Gastrocnemius medialis (tissue), 4 donors: Measurements from ENCODE around the gene CNPY3.

Experiments used
- POLR2A ChIP-seq, 2 donors: fragments of 450-650 bp; IDR thresholded peaks; one replicate each; pipeline ENCODE4 v1.6.1; 2017; ENCODE audit warnings: antibody characterized with exemption in 2 of 2, mild to moderate bottlenecking in 2 of 2, moderate library complexity in 2 of 2
- TF ChIP-seq, protein P1 (sequence below), 5 experiments: fragments of 450-650 bp in 3 of 5; fragments of 200-600 bp in 2 of 5; sonication (generic) in 2 of 5; IDR thresholded peaks in 4 of 5; conservative IDR thresholded peaks in 1 of 5; 1 replicate in 4 of 5; 2 replicates in 1 of 5; pipeline ENCODE4 v1.5.1; 2016 to 2019; ENCODE audit warnings: antibody characterized with exemption in 5 of 5, mild to moderate bottlenecking in 3 of 5, moderate library complexity in 3 of 5

- TF ChIP-seq POLR2A (IDR thresholded peaks at IDR 0.05), result no peak
- TF ChIP-seq, protein P1, sequence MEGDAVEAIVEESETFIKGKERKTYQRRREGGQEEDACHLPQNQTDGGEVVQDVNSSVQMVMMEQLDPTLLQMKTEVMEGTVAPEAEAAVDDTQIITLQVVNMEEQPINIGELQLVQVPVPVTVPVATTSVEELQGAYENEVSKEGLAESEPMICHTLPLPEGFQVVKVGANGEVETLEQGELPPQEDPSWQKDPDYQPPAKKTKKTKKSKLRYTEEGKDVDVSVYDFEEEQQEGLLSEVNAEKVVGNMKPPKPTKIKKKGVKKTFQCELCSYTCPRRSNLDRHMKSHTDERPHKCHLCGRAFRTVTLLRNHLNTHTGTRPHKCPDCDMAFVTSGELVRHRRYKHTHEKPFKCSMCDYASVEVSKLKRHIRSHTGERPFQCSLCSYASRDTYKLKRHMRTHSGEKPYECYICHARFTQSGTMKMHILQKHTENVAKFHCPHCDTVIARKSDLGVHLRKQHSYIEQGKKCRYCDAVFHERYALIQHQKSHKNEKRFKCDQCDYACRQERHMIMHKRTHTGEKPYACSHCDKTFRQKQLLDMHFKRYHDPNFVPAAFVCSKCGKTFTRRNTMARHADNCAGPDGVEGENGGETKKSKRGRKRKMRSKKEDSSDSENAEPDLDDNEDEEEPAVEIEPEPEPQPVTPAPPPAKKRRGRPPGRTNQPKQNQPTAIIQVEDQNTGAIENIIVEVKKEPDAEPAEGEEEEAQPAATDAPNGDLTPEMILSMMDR (IDR thresholded peaks at IDR 0.05 in 4 of 5, conservative IDR thresholded peaks at IDR 0.05 in 1 of 5), result no peak
Measured at GRCh38 chr6:42969934-42970333, 40.7 kb downstream of the CNPY3 start.
